GM13976 (cell line): ENCODE data around the gene SPEM3.

Experiments
- DNase-seq: peaks from one replicate; pipeline ENCODE4 v3.0.0; 2012; ENCODE audit warnings: low spot score
- in situ Hi-C: fragments of 300-500 bp; cut with MboI; formaldehyde crosslinking; loops from one replicate; pipeline ENCODE4 v1.12.0; 2022; ENCODE audit warnings: low sequenced_read_pairs, mixed read lengths, inconsistent platforms; ENCODE audit not compliant: unreplicated experiment
- TF ChIP-seq, protein P1 (sequence below): IDR thresholded peaks from 2 replicates; pipeline ENCODE4 v1.5.1; 2012; ENCODE audit warnings: borderline replicate concordance, mild to moderate bottlenecking; ENCODE audit not compliant: insufficient read depth; ENCODE audit errors: extremely low read depth, missing control alignments, control extremely low read depth

Gene SPEM3

DNA sequence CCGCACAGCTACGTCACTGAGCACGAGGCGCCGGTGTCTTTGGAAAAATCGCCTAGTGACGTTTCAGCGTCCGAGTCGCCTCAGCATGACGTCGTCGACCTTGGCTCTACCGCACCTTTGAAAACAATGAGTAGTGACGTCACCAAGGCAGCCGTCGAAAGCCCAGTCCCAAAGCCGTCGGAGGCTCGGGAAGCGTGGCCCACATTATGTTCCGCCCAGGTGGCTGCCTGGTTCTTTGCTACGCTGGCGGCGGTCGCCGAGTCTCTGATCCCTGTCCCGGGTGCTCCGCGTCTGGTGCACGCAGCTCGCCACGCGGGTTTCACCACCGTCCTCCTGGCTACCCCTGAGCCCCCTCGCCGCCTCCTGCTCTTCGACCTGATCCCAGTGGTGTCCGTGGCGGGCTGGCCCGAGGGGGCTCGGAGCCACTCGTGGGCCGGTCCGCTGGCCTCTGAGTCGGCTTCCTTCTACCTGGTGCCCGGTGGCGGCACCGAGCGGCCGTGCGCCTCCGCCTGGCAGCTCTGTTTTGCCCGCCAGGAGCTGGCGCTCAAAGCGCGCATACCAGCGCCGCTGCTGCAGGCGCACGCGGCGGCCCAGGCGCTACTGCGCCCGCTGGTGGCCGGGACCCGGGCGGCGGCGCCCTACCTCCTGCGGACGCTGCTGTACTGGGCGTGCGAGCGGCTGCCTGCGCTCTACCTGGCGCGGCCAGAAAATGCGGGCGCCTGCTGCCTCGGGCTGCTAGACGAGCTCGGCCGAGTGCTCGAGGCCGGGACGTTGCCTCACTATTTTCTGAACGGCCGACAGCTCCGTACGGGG is 8.1 kb downstream of the SPEM3 start:
- TF ChIP-seq, protein P1, sequence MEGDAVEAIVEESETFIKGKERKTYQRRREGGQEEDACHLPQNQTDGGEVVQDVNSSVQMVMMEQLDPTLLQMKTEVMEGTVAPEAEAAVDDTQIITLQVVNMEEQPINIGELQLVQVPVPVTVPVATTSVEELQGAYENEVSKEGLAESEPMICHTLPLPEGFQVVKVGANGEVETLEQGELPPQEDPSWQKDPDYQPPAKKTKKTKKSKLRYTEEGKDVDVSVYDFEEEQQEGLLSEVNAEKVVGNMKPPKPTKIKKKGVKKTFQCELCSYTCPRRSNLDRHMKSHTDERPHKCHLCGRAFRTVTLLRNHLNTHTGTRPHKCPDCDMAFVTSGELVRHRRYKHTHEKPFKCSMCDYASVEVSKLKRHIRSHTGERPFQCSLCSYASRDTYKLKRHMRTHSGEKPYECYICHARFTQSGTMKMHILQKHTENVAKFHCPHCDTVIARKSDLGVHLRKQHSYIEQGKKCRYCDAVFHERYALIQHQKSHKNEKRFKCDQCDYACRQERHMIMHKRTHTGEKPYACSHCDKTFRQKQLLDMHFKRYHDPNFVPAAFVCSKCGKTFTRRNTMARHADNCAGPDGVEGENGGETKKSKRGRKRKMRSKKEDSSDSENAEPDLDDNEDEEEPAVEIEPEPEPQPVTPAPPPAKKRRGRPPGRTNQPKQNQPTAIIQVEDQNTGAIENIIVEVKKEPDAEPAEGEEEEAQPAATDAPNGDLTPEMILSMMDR: peak; percentile 68
- in situ Hi-C loops: no loop called here
- DNase-seq: peak; percentile 78

DNA sequence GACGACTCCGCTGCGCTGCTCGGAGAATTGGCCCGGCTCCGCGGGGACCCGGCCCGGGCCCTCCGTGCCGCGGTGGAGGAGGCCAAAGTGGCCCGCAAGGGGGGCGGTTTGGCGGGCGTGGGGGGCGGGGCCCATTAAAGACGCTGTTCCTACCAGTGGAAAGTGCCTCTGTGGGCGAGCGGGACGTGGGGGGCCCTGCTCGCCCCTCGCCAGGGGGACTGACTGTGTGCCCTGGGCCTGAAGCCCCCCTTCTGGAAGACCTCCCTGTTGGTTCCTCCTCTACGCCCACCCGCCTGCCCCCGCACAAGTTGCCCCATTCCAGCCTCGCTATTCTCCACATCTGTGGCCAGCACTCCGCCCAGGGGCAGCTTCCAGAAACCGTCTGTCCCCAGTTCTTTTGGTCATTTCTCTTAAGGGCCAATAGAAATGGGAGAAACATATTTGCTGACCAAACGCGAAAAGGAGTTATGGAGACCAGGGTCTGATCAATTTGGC is 8.8 kb downstream of the SPEM3 start:
- in situ Hi-C loops: no loop called here
- TF ChIP-seq, protein P1: no peak
- DNase-seq: no peak

- TF ChIP-seq, protein P1: no peak
- DNase-seq: no peak
- in situ Hi-C loops: no loop called here
Observed at GRCh38 chr17:7437950-7438614, 9.4 kb downstream of the SPEM3 start.

DNA sequence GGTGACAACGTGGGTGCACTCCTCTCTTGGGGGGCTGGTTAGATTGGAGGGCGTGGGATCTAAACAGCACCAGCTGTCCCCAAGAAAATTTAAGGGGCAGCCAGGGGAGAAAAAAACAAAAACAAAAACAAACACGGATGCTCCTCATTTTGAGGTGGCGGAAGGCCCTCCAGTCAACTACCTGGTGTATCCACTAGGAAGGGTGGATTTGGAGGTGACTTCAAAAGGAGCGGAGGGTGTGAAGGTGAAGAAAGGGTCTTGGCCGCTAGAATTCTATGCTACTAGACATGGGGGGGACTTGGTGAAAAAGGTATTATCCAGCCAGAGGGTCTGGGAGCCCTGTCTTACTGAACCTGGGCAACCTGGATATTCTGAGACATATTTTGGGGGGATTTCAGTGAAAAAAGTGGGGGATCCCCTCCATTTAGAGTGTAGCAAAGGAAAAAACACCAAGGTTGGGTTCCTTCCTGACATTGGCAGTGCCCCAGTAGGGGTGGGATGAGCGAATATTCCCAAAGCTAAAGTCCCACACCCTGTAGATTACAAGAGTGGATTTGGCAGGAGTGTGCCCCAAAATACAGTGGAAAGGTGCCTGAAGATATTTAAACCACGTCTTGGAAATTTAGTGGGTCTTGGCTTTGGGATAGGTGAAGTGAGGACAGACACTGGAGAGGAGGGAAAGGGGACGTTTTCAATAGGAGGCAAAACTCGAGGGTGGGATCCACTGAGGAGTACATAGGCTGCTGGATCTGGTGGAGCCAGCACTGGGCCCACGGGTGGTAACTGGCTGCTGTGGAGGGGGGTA is 10.2 kb downstream of the SPEM3 start:
- TF ChIP-seq, protein P1: no peak
- in situ Hi-C loops: no loop called here
- DNase-seq: no peak

- no peak for DNase-seq
- in situ Hi-C loops: no loop called here
- TF ChIP-seq, protein P1: no peak
Observed at GRCh38 chr17:7439462-7440112, 10.9 kb downstream of the SPEM3 start, which contains the start of gene FGF11. Gene FGF11 (plus strand): TSS chr17:7439512. CDS start chr17:7439621, 109 bp downstream.
